PFSK-1 (cell line): Measurements from ENCODE around the gene TMEM147.

ENCODE experiments used
- POLR2AphosphoS5 ChIP-seq: IDR thresholded peaks from 2 replicates; pipeline ENCODE4 v1.6.1; 2012; ENCODE audit warnings: low read depth, mild to moderate bottlenecking, control low read depth, low read length, moderate library complexity
- TAF1 ChIP-seq: IDR thresholded peaks from 2 replicates; pipeline ENCODE4 v1.6.1; 2012; ENCODE audit warnings: low read length, control low read depth, borderline replicate concordance; ENCODE audit not compliant: insufficient read depth

DNA sequence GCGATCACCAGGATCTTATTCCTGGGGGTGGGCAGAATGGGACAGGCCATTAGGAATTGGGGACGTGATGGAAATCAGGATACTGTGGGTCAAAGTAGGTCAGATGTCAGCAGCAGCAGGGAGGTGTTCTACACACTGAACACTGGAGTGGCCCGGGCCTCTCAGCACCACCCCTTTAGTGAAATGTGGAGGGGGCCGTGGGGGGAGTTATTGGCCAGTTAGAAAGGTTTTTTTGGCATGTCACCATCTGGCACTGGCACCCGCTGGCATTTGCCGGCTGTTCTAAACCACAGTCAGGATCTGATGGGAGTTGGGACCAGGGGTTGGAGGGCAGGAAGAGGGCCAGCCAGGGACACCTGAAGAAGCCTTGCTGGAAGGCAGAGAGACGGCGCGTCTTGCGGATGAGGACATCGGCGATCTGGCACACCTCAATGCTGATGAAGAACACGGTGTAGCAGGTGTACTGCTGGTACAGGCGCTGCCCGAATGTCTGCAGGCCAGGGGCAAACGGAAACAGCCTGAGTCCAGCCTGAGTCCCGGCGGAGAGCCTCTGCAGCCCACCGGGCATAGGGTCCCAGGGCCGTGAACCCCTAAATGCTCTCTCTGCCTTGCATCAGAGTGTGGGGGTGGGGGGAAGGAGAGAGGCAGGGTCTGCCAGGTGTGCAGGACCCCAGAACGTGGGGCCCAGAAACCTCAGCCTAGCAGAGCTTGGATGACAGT, 5.8 kb downstream of the TMEM147 start:
- TF ChIP-seq POLR2AphosphoS5 (no peak), TAF1 (no peak)
